ENCODE data around the gene KLHL30.

KLHL30 gene

DNA sequence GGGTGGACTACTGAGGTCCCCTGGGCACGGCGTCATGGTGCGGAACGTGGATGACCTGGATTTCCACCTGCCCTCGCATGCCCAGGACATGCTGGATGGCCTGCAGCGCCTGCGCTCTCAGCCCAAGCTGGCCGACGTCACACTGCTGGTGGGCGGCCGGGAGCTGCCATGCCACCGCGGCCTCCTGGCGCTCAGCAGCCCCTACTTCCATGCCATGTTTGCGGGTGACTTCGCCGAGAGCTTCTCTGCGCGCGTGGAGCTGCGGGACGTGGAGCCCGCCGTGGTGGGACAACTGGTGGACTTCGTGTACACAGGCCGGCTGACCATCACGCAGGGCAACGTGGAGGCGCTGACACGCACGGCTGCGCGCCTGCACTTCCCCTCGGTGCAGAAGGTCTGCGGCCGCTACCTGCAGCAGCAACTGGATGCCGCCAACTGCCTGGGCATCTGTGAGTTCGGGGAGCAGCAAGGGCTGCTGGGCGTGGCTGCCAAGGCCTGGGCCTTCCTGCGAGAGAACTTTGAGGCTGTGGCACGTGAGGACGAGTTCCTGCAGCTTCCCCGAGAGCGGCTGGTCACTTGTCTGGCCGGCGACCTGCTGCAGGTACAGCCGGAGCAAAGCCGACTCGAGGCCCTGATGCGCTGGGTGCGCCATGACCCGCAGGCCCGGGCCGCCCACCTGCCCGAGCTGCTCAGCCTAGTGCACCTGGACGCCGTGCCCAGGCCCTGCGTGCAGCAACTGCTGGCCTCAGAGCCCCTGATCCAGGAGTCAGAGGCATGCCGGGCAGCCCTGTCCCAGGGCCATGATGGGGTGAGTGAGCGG lies 2.5 kb downstream of the KLHL30 start:
- H3K4me2 ChIP-seq (ENCODE audit: low read depth, low read length) = no peak overlapping the region
- no peak overlapping the region for H3K9ac ChIP-seq (ENCODE audit: low read length)
- H3K79me2 ChIP-seq (ENCODE audit: low read length) = no peaks in the 10 kb centered on the region
- no peaks in the 10 kb centered on the region for H3K4me1 ChIP-seq (ENCODE audit: low read length)
- no peaks in the 10 kb centered on the region for H3K9me3 ChIP-seq (replicated peaks; ENCODE audit: insufficient read depth, low read length)
- H3K36me3 ChIP-seq (replicated peaks; ENCODE audit: insufficient read depth, low read length) = no peaks in the 10 kb centered on the region
- no peaks in the 10 kb centered on the region; the same call in 1 of the 2 replicates for H3K27me3 ChIP-seq (replicated peaks; ENCODE audit: insufficient read depth, low read length)
- no peak for DNase-seq
- no peak overlapping the region for H3K4me3 ChIP-seq (ENCODE audit: low read length)
- no peak overlapping the region for H2AFZ ChIP-seq (ENCODE audit: low read length)
- no peaks in the 10 kb centered on the region for H3K9me2 ChIP-seq (replicated peaks; ENCODE audit: insufficient read depth, low read length)
- no peak overlapping the region for H3K27ac ChIP-seq (ENCODE audit: low read length)
- TF ChIP-seq, protein P1, sequence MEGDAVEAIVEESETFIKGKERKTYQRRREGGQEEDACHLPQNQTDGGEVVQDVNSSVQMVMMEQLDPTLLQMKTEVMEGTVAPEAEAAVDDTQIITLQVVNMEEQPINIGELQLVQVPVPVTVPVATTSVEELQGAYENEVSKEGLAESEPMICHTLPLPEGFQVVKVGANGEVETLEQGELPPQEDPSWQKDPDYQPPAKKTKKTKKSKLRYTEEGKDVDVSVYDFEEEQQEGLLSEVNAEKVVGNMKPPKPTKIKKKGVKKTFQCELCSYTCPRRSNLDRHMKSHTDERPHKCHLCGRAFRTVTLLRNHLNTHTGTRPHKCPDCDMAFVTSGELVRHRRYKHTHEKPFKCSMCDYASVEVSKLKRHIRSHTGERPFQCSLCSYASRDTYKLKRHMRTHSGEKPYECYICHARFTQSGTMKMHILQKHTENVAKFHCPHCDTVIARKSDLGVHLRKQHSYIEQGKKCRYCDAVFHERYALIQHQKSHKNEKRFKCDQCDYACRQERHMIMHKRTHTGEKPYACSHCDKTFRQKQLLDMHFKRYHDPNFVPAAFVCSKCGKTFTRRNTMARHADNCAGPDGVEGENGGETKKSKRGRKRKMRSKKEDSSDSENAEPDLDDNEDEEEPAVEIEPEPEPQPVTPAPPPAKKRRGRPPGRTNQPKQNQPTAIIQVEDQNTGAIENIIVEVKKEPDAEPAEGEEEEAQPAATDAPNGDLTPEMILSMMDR (IDR thresholded peaks at IDR 0.05; ENCODE audit: low read length) = no peak
- TF ChIP-seq EZH2 (optimal IDR thresholded peaks at IDR 0.05; ENCODE audit: low read depth, low read length) (no peak), EZH2phosphoT487 (IDR thresholded peaks at IDR 0.05; ENCODE audit: low read length) (no peak)
- no peaks in the 10 kb centered on the region for H4K20me1 ChIP-seq (ENCODE audit: insufficient read depth, low read length)
- H3F3A ChIP-seq (ENCODE audit: insufficient read depth, low read length) = no peaks in the 10 kb centered on the region

DNA sequence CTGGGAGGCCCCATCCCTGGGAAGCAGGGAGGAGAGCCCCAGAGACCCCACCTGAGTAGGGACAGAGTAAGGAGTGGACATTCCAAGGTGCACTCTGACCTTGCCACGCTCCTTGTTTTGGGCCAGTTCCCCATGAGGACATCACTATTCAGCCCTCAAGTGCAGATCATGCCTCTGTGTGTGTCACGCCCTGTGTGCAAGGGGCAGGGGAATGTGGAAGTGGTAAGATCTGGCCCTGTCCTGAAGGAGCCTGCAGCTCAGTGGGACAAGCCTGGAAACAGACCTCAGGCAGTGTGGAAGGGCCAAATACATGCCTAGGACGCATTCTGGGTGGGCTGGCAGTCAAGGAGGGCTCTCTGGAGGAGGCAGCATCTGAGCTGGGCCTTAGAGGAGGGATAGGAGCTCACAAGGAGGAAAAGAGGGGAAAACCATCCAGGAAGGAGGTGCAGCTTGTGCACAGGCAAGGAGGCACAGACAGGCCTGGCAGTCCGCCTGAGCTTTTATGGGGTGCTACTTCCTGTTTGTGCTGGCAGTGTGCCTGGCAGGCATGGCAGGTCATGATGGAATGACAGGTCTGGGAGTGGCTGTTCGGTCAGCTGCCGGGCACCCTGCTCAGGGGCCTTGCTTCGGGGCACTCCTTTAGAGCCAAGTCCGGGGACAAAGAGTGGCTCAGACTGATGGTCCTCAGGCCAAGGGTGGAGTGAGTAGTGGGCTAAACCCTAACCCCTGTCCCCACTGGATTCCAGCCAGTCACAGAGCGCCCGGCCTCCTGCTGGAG lies 3.3 kb downstream of the KLHL30 start:
- H3K9ac ChIP-seq (ENCODE audit: low read length) = no peak overlapping the region
- no peaks in the 10 kb centered on the region for H3K27me3 ChIP-seq (replicated peaks; ENCODE audit: insufficient read depth, low read length)
- no peak for TF ChIP-seq EZH2phosphoT487 (IDR thresholded peaks at IDR 0.05; ENCODE audit: low read length)
- no peak for TF ChIP-seq EZH2 (optimal IDR thresholded peaks at IDR 0.05; ENCODE audit: low read depth, low read length)
- TF ChIP-seq, protein P1 (IDR thresholded peaks at IDR 0.05; ENCODE audit: low read length) = no peak
- H3F3A ChIP-seq (ENCODE audit: insufficient read depth, low read length) = no peaks in the 10 kb centered on the region
- no peak for DNase-seq
- no peak overlapping the region for H2AFZ ChIP-seq (ENCODE audit: low read length)
- H3K27ac ChIP-seq (ENCODE audit: low read length) = no peak overlapping the region
- H3K4me2 ChIP-seq (ENCODE audit: low read depth, low read length) = no peak overlapping the region
- H3K4me1 ChIP-seq (ENCODE audit: low read length) = no peaks in the 10 kb centered on the region
- H3K36me3 ChIP-seq (replicated peaks; ENCODE audit: insufficient read depth, low read length) = no peaks in the 10 kb centered on the region
- no peaks in the 10 kb centered on the region for H3K79me2 ChIP-seq (ENCODE audit: low read length)
- no peak overlapping the region for H3K4me3 ChIP-seq (ENCODE audit: low read length)
- no peaks in the 10 kb centered on the region for H3K9me2 ChIP-seq (replicated peaks; ENCODE audit: insufficient read depth, low read length)
- H3K9me3 ChIP-seq (replicated peaks; ENCODE audit: insufficient read depth, low read length) = no peaks in the 10 kb centered on the region
- H4K20me1 ChIP-seq (ENCODE audit: insufficient read depth, low read length) = no peaks in the 10 kb centered on the region

DNA sequence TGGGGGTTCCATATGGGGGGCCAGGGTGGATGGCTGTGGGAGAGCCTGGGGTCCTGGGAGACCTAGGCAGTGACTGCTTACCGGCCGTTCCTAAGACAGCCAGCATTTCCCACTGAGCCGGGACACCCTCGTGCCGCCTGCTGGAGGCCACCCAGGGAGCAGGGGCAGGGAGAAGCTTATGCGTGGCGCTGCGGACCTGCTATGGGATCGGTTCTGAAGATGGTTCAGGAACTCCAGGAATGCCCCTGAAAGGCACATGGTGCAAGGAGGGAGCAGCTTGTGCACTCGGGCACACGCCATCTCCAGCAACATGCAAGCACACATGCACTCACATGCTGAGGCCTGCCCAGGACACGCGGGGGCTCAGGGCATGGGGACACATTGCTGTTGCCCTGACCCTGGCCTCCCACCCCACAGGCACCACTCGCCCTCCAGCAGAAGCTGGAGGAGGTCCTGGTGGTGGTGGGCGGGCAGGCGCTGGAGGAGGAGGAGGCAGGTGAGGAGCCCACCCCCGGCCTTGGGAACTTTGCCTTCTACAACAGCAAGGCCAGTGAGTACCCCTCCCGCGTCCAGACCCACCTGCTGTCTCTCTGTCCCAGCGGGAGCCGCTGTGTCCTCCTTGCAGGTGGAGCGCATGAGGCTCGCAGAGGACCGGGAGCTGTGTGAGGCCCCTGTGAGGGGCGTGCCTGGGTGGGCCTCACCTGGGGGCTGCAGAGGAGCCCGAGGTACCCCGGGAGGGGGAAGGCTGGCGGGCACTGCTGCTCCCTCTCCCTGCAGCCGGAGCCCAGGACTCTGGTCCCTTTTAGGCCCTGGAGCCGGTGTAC lies 4.1 kb downstream of the KLHL30 start:
- Histone ChIP-seq H2AFZ (ENCODE audit: low read length) (no peak overlapping the region), H3K4me2 (ENCODE audit: low read depth, low read length) (no peak overlapping the region), H3K9me3 (replicated peaks; ENCODE audit: insufficient read depth, low read length) (no peaks in the 10 kb centered on the region), H3K4me3 (ENCODE audit: low read length) (no peak overlapping the region), H3K9me2 (replicated peaks; ENCODE audit: insufficient read depth, low read length) (no peaks in the 10 kb centered on the region), H3K9ac (ENCODE audit: low read length) (no peak overlapping the region), H3K4me1 (ENCODE audit: low read length) (no peaks in the 10 kb centered on the region), H4K20me1 (ENCODE audit: insufficient read depth, low read length) (no peaks in the 10 kb centered on the region), H3K27me3 (replicated peaks; ENCODE audit: insufficient read depth, low read length) (no peaks in the 10 kb centered on the region), H3K79me2 (ENCODE audit: low read length) (no peaks in the 10 kb centered on the region), H3F3A (ENCODE audit: insufficient read depth, low read length) (no peaks in the 10 kb centered on the region), H3K36me3 (replicated peaks; ENCODE audit: insufficient read depth, low read length) (no peaks in the 10 kb centered on the region), H3K27ac (ENCODE audit: low read length) (no peak overlapping the region)
- DNase-seq = no peak
- TF ChIP-seq, protein P1 (IDR thresholded peaks at IDR 0.05; ENCODE audit: low read length) = no peak
- TF ChIP-seq EZH2phosphoT487 (IDR thresholded peaks at IDR 0.05; ENCODE audit: low read length) (no peak), EZH2 (optimal IDR thresholded peaks at IDR 0.05; ENCODE audit: low read depth, low read length) (no peak)
